ENCODE measurements around the gene CENPK.
"Not testable (repeated sequence)": the region's sequence is repeated elsewhere in the genome, so short reads cannot be mapped to it uniquely, and the experiment has no call there.

Gene CENPK

GRCh38 chr5:65562731-65563701, at the start of gene CENPK, which contains the start of gene PPWD1:
CENPK (minus strand) TSS chr5:65563168; CDS start chr5:65554907, 8,261 bp downstream.
PPWD1 (plus strand) TSS chr5:65563296; CDS start chr5:65563311, 15 bp downstream.
- DNase-seq (ENCODE audit: low read depth in 2 of 2, low spot score in 1 of 2) = peak; percentile 85 to 91

GRCh38 chr5:65612298-65612907, 49.4 kb upstream of the CENPK start:
- no peak for DNase-seq (ENCODE audit: low read depth in 2 of 2, low spot score in 1 of 2)

- DNase-seq (ENCODE audit: low read depth in 2 of 2, low spot score in 1 of 2) = no peak
Measured at GRCh38 chr5:65611524-65611923, 48.6 kb upstream of the CENPK start.

GRCh38 chr5:65601761-65602160, 38.8 kb upstream of the CENPK start:
- not testable (repeated sequence) for DNase-seq (ENCODE audit: low read depth in 2 of 2, low spot score in 1 of 2)

DNA sequence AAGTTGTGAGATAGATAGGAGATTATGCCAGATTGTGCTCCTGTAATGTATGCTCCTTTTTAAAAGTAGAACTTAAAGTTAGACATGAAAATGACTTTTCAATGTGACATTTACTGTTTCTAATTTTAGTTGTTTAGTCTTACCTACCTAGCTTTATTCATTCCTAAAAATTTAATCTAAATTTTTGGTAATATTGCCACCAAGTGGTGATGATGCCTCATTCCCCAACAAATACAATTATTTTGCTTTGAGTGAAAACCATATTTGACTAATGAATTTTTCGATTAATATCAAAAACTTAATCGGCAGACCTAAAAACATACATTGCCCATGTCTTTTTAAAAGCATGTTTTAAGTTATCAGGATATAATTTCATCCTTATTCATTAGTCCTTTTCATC, 25.7 kb upstream of the CENPK start:
- DNase-seq (ENCODE audit: low read depth in 2 of 2, low spot score in 1 of 2) = no peak

DNA sequence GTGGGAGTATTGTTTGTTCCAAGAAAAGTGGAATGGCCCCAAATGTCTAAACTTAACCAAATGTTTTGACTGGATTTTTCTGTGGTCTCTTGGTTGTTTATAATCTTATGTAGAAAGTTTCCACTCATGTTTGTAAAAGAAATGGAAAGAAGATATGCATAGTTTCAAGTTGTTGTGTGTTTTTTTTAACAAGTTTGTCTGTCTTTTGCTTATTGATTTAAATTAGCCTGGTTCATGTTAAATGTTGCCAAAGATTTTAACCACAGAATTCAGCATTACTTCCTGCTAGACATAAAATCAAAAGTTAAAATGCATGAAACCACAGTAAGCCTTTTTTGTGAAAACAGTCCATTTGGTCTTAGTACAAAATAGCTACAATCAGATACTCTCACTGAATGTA, 14.2 kb upstream of the CENPK start:
- DNase-seq (ENCODE audit: low read depth in 2 of 2, low spot score in 1 of 2) = no peak

DNA sequence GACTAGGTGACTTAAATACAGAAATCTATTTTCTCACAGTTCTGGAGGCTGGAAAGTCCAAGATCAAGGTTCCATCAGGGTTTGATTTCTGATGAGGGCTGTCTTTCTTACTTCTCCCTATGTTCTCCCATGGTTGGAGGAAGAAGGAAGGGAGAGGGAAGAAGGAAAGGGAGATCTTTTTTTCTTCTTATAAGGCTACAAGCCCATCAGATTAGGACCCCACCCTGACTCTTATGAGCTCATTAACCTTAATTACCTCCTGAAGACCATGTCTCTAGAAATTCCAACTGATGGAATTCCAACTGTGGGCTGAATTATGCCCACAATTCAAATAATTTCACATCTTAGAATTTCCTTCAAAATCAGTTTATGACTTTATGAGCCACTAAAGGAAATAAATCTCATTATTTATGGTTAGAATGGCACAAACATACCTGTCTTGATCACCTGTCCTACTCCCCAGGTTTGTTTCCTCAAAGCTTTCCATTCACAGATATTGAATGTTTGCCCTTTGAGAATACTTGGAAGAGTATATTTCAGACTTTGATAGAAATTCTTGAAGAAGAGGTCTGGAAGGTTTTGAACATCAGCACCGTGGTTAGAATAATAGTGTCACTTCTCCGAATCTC, 7.7 kb upstream of the CENPK start:
- DNase-seq (ENCODE audit: low read depth in 2 of 2, low spot score in 1 of 2) = no peak

DNA sequence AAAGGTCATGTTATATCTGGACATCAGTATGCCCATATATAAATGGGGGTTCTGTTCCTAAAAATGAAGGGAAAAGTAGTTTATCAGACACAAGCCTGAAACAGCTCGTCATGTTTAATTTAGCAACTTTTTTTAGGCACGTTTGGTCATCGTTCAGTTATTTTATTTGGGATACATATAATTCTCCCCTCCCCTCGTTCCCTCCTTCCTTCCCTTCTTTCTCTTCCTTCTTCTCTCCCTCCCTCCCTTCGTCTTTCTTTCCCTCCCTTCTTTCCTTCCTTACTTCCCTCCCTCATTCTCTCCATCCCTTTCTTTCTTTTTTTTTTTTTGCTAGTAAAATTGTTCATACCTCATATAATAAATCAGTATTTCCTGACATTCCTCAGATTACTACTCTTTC, 3.5 kb upstream of the CENPK start:
- no peak for DNase-seq (ENCODE audit: low read depth in 2 of 2, low spot score in 1 of 2)

GRCh38 chr5:65563777-65564176, 809 bp upstream of the CENPK start:
- DNase-seq (ENCODE audit: low read depth in 2 of 2, low spot score in 1 of 2) = no peak

DNA sequence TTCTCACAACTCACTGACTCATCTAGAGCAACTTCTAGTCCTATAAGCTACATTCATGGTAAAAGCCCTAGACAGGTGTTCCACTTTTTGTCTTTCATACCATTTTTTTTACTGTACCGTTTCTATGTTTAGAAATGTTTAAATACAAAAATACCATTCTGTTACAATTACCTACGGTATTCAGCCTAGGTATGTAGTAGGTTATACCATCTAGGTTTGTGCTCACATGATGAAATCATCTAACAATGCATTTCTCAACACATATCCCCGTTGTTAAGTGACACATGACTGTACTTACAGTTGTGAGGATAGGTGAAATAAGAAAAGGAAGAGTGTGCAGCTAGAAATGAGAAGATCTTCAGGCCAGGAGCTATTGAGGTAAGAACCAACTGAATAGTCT, 6.2 kb downstream of the CENPK start:
- DNase-seq (ENCODE audit: low read depth in 2 of 2, low spot score in 1 of 2) = no peak

DNA sequence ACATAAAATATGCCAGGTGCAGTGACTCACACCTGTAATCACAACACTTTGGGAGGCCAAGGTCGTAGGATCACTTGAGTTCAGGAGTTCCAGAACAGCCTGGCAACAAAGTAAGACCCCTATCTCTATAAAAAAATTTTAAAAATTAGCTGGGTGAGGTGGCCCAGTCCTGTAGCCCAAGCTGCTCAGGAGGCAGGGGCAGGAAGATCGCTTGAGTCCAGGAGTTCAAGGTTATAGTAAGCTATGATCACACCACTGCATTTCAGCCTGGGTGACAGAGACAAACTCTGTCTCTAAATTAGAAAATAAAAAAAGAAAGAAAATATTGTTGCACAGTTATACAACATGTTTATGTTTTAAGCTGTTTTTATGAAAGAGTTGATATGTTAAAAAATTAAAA, 6.8 kb downstream of the CENPK start:
- DNase-seq (ENCODE audit: low read depth in 2 of 2, low spot score in 1 of 2) = no peak

- no peak for DNase-seq (ENCODE audit: low read depth in 2 of 2, low spot score in 1 of 2)
Measured at GRCh38 chr5:65555287-65555686, 7.7 kb downstream of the CENPK start.

- no peak for DNase-seq (ENCODE audit: low read depth in 2 of 2, low spot score in 1 of 2)
Measured at GRCh38 chr5:65553941-65554340, 9.0 kb downstream of the CENPK start.

GRCh38 chr5:65548281-65548680, 14.7 kb downstream of the CENPK start:
- DNase-seq (ENCODE audit: low read depth in 2 of 2, low spot score in 1 of 2) = no peak

DNA sequence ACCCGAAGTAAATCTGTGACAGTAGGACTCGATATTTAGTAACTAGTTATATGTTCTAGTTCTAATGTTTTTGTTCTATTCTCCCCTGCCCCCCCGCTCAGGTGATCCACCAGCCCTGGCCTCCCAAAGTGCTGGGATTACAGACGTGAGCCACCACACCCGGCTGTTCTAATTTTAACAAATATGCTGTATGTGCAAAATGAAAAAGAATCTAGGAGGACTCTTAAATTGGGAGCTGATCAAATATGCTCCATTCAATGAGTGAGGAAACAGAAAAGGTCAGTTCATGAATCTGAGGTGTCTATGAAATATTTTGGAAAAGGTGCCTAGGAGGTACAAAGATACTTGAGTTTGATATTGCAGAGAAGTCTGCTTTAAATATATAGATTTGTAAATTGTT, 16.8 kb downstream of the CENPK start:
- no peak for DNase-seq (ENCODE audit: low read depth in 2 of 2, low spot score in 1 of 2)

- DNase-seq (ENCODE audit: low read depth in 2 of 2, low spot score in 1 of 2) = no peak
Measured at GRCh38 chr5:65544473-65544872, 18.5 kb downstream of the CENPK start.

GRCh38 chr5:65539827-65540226, 23.1 kb downstream of the CENPK start:
- DNase-seq (ENCODE audit: low read depth in 2 of 2, low spot score in 1 of 2) = no peak

- DNase-seq (ENCODE audit: low read depth in 2 of 2, low spot score in 1 of 2) = no peak
Measured at GRCh38 chr5:65535529-65535987, 27.4 kb downstream of the CENPK start.

- no peak for DNase-seq (ENCODE audit: low read depth in 2 of 2, low spot score in 1 of 2)
Measured at GRCh38 chr5:65530904-65531303, 32.1 kb downstream of the CENPK start.

- no peak for DNase-seq (ENCODE audit: low read depth in 2 of 2, low spot score in 1 of 2)
Measured at GRCh38 chr5:65525726-65526125, 37.2 kb downstream of the CENPK start.

GRCh38 chr5:65512170-65512937, 50.6 kb downstream of the CENPK start:
- DNase-seq (ENCODE audit: low read depth in 2 of 2, low spot score in 1 of 2) = no peak
